Kidney epithelial cell (primary cell): ENCODE results near the gene RNU2-1. TPM values are rescaled to one million over a fixed set of nuclear protein-coding genes. Genes with fewer than 3 reads are reported as not detected.

Experiments used
- DNase-seq: peaks from one replicate; pipeline ENCODE4 v3.0.0-alpha.2; 2010; ENCODE audit warnings: low read depth
- H3K27me3 ChIP-seq: 2 replicates; pipeline ENCODE4 v1.6.0; 2011; ENCODE audit warnings: low read length; ENCODE audit not compliant: control insufficient read depth, insufficient read depth
- H3K36me3 ChIP-seq: 2 replicates; pipeline ENCODE4 v1.5.1; 2011; ENCODE audit warnings: low read length; ENCODE audit not compliant: control insufficient read depth, insufficient read depth
- H3K4me3 ChIP-seq: 2 replicates; pipeline ENCODE4 v1.5.1; 2011; ENCODE audit warnings: low read depth, mild to moderate bottlenecking, control low read depth, low read length
- total RNA-seq: library from RNA; depleted of rRNA; stranded (reverse); fragments of >200 nt; gene quantifications from 2 replicates; pipeline ENCODE4 v1.2.3, GENCODE V29; 2015
- TF ChIP-seq, protein P1 (sequence below): IDR thresholded peaks from 2 replicates; pipeline ENCODE4 v1.5.1; 2011; ENCODE audit warnings: mild to moderate bottlenecking, moderate library complexity, low read length, control low read depth, inconsistent platforms; ENCODE audit not compliant: insufficient read depth, poor library complexity, severe bottlenecking

Gene RNU2-1
- total RNA-seq, 1 donor from 2014 or later = not detected

DNA sequence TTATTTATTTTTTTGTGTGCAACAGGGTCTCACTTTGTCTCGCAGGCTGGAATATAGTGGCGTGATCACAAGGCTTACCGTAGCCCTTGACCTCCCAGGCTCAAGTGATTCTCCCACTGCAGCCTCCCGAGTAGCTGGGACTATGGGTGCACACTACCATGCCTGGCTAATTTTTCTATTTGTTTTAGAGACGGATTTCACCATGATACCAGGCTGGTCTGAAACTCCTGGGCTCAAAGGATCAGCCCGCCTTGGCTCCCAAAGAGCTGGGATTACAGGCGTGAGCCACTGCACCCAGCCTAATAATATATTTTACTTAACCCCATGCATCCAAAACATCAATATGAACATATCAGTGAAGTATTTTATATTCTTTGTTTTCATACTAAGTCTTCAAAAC, 7.4 kb downstream of the RNU2-1 start:
- TF ChIP-seq, protein P1, sequence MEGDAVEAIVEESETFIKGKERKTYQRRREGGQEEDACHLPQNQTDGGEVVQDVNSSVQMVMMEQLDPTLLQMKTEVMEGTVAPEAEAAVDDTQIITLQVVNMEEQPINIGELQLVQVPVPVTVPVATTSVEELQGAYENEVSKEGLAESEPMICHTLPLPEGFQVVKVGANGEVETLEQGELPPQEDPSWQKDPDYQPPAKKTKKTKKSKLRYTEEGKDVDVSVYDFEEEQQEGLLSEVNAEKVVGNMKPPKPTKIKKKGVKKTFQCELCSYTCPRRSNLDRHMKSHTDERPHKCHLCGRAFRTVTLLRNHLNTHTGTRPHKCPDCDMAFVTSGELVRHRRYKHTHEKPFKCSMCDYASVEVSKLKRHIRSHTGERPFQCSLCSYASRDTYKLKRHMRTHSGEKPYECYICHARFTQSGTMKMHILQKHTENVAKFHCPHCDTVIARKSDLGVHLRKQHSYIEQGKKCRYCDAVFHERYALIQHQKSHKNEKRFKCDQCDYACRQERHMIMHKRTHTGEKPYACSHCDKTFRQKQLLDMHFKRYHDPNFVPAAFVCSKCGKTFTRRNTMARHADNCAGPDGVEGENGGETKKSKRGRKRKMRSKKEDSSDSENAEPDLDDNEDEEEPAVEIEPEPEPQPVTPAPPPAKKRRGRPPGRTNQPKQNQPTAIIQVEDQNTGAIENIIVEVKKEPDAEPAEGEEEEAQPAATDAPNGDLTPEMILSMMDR = no peak
- no peak for DNase-seq
- no peak overlapping the region for H3K4me3 ChIP-seq
- no peaks in the 10 kb centered on the region for H3K36me3 ChIP-seq
- no peaks in the 10 kb centered on the region for H3K27me3 ChIP-seq

DNA sequence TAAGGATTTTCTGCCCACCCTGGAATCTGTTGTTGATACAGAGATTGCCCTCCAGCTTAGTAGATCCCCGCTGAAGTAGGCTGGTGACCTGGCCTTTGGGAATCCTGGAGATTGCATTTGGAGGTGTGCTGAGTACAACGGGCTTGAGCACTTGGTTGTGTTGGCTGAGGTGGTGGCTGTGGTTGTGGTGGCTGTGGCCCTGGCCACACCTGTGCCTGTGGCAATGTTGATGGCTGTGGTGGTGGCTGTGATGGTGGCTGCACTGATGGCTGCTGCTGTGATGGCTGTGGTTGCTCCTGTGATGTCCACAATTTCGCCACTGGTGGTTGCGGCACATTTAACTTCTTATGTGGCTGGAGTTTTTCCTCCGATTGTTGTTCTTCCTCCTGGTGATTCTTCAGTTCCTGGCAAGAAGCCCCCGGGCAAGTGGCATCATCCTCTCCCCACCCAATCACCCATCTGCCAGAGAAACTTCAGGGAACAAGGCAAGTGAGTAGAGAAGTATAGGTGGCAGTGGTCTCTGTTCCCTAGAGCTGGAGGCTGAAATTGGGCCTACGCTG, 9.6 kb downstream of the RNU2-1 start:
- H3K4me3 ChIP-seq = no peak overlapping the region
- TF ChIP-seq, protein P1 = no peak
- no peaks in the 10 kb centered on the region for H3K27me3 ChIP-seq
- no peaks in the 10 kb centered on the region for H3K36me3 ChIP-seq
- no peak for DNase-seq

DNA sequence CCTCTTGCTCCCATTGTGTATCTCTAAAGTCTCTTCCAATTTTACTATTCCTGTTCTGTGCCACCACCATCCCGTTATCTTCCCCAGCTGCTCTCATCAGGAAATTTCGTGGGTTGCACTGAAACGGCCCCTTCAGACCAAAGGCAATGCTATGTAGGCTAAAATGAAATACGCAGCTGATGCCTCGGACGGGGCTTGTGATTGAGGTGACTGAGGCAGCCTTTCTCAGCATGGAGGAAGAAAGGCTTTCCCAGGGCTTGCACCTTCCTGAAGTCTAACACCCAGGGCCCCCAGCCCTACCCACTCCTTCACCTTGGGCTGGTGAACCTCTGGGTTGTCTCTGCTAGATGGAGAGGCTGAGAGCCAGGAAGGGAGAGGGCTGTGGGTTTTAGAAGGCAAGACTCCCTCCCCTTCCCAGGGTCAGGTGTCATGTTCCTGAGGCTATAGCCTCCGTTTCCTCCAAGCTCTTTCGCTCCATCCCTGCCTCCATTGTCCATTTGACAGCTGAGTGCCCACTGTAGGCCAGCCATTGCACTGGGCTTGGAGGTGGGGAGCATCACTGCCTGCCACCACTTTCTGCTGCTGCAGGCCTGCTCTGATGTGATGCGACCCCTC, 13.2 kb downstream of the RNU2-1 start:
- TF ChIP-seq, protein P1 = no peak
- Histone ChIP-seq H3K36me3 (peaks cover 2% of the 10 kb centered on the region), H3K27me3 (no peaks in the 10 kb centered on the region), H3K4me3 (no peak overlapping the region)
- no peak for DNase-seq

DNA sequence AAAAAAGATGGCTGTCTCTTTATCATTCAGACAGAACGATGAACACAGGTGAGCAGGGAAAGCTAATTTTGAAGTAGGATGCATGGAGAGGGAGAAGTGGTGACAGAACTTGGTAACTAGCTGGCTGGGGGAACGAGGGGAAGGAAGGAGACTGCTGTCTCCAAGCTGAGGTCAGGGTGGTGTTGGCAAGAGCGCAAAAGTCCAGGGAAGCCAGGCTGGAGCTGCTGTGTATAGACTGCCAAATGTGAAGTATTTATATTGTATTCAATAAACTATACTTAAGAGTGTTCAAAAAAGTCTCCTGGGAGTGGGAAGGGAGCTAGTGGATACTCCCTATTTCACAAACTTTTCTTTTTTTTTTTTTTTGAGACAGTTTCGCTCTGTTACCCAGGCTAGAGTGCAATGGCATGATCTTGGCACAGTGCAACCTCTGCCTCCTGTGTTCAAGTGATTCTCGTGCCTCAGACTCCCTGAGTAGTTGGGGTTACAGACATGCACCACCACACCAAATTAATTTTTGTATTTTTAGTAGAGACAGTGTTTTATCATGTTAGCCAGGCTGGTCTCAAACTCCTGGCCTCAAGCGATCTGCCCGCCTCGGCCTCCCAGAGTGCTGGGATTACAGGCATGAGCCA, 13.9 kb downstream of the RNU2-1 start:
- H3K36me3 ChIP-seq = peaks cover 2% of the 10 kb centered on the region
- H3K4me3 ChIP-seq = no peak overlapping the region
- DNase-seq = no peak
- TF ChIP-seq, protein P1 = no peak
- H3K27me3 ChIP-seq = no peaks in the 10 kb centered on the region

DNA sequence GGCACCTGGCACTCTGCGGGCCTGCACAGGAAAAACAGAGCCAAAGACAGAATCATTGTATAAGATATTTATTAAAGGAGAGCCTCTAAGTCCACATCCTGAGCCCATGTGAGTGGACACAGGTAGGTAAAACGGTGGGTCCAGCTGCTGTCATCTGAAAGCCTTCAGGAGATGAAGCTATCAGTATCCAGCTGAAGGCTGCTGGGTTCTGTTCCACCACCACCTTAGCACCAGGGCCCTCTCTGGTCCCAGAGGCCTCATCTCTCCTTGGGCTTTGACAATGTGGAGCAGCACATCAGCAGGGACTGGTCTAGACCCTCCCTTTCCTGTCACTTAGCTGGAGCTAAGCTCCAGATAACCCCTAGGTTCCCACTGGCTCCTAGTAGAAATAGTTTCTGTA, 14.8 kb downstream of the RNU2-1 start:
- Histone ChIP-seq H3K36me3 (peaks cover 2% of the 10 kb centered on the region), H3K4me3 (no peak overlapping the region), H3K27me3 (no peaks in the 10 kb centered on the region)
- no peak for DNase-seq
- TF ChIP-seq, protein P1 = no peak

DNA sequence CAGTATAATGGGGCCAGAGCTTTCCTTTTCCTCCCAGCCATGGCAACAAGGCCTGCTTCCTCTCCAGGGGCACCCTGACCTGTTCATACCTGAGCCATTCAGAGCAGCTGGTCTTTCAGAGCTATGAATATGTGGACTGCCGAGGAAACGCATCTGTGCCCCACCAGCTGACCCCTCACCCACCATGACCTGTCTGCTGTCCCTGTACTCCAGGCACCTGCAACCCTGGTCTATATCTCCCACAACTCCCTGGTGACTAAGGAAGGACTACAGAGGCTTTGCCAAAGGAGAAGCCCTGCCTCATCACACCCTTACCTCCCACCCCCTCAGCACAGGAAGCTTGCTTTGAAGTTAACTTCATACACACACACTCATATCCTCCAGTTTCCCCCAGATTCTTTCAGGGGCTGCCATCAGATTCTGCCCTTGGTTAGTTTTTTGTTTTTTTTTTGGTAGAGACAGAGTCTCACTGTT, 16.1 kb downstream of the RNU2-1 start:
- Histone ChIP-seq H3K27me3 (no peaks in the 10 kb centered on the region), H3K4me3 (no peak overlapping the region), H3K36me3 (peaks cover 2% of the 10 kb centered on the region)
- TF ChIP-seq, protein P1 = no peak
- DNase-seq = no peak
